GM12878 (cell line): ENCODE data around the gene CXCL8. TPM values are rescaled to one million over a fixed set of nuclear protein-coding genes. Genes with fewer than 3 reads are reported as not detected.

Source experiments
- ATAC-seq: fragments of 200-7000 bp; cut with Tn5 transposase; 3 replicates; pipeline ENCODE4 v1.9.1; 2020; ENCODE audit warnings: mild to moderate bottlenecking, moderate library complexity
- BruUV-seq: library from RNA; stranded (reverse); fragments of 400-500 nt; replicated peaks from 2 replicates; lab custom pipeline; 2021; lab: Mats Ljungman, UMichigan
- CTCF ChIA-PET: fragments of 300-600 bp; sonication (Branson Sonifier 250); formaldehyde crosslinking; extraction: SDS; loops from one replicate; lab custom pipeline; 2021; ENCODE audit warnings: inconsistent platforms; lab: Yijun Ruan, JAX
- POLR2A ChIA-PET: fragments of 350-600 bp; formaldehyde crosslinking; extraction: SDS; loops from one replicate; lab custom pipeline; 2021; ENCODE audit warnings: inconsistent platforms; lab: Charles Lee
- RAD21 ChIA-PET: fragments of 300-600 bp; sonication (Branson Sonifier 250); formaldehyde crosslinking; loops from one replicate; lab custom pipeline; 2023; ENCODE audit warnings: antibody characterized with exemption; ENCODE audit not compliant: unreplicated experiment; lab: Charles Lee
- SMC1A ChIA-PET: fragments of 300-600 bp; sonication (Branson Sonifier 250); formaldehyde crosslinking; loops from one replicate; lab custom pipeline; 2023; ENCODE audit not compliant: unreplicated experiment, uncharacterized antibody; lab: Charles Lee
- DNase-seq: peaks from one replicate; pipeline ENCODE4 v3.0.0-alpha.2; 2011; ENCODE audit warnings: low read depth, low spot score
- FAIRE-seq: peaks from 3 replicates; lab custom pipeline; 2011; peaks lifted over from hg19 to GRCh38; lab: Jason Lieb, UNC
- H2AFZ ChIP-seq: 2 replicates; pipeline ENCODE4 v1.6.0; 2011; ENCODE audit warnings: low read depth, low read length, control low read depth; ENCODE audit not compliant: control insufficient read depth
- H3K27ac ChIP-seq: 2 replicates; pipeline ENCODE4 v1.5.1; 2011; ENCODE audit warnings: control low read depth; ENCODE audit not compliant: control insufficient read depth, insufficient read depth
- H3K27me3 ChIP-seq, 2 experiments: replicated peaks in 1 of 2; 2 replicates each; pipeline versions ENCODE4 v1.6.0 to v1.6.1; 2011; ENCODE audit warnings: low read length in 1 of 2; ENCODE audit not compliant: control insufficient read depth in 2 of 2, insufficient read depth in 2 of 2
- H3K36me3 ChIP-seq, 2 experiments: 2 replicates each; pipeline ENCODE4 v1.5.1; 2011; ENCODE audit warnings: low read length in 1 of 2; ENCODE audit not compliant: control insufficient read depth in 2 of 2, insufficient read depth in 2 of 2
- H3K4me1 ChIP-seq: 2 replicates; pipeline ENCODE4 v1.6.1; 2011; ENCODE audit warnings: mild to moderate bottlenecking, low read length, moderate library complexity, mixed read lengths; ENCODE audit not compliant: control insufficient read depth, insufficient read depth
- H3K4me2 ChIP-seq: 2 replicates; pipeline ENCODE4 v1.6.0; 2011; ENCODE audit warnings: control low read depth; ENCODE audit not compliant: control insufficient read depth, insufficient read depth
- H3K4me3 ChIP-seq: fragments of 200-600 bp; sonication (generic); 2 replicates; pipeline ENCODE4 v1.5.1; 2016
- H3K79me2 ChIP-seq: 2 replicates; pipeline ENCODE4 v1.6.0; 2011; ENCODE audit warnings: low read length; ENCODE audit not compliant: control insufficient read depth, insufficient read depth
- H3K9ac ChIP-seq: 2 replicates; pipeline ENCODE4 v1.8.0; 2011; ENCODE audit warnings: low read length, control low read depth, mixed read lengths; ENCODE audit not compliant: control insufficient read depth, insufficient read depth
- H3K9me3 ChIP-seq: replicated peaks from 3 replicates; pipeline ENCODE4 v1.5.1; 2011; ENCODE audit warnings: mild to moderate bottlenecking, low read length; ENCODE audit not compliant: control insufficient read depth, insufficient read depth
- H4K20me1 ChIP-seq: 2 replicates; pipeline ENCODE4 v1.6.0; 2011; ENCODE audit not compliant: control insufficient read depth, insufficient read depth
- BACH1 ChIP-seq: fragments of 450-650 bp; IDR thresholded peaks from 2 replicates; pipeline ENCODE4 v1.6.1; 2017; ENCODE audit warnings: mild to moderate bottlenecking, borderline replicate concordance
- CBX5 ChIP-seq: sonication (generic); IDR thresholded peaks from 2 replicates; pipeline ENCODE4 v1.6.1; 2016; ENCODE audit warnings: low read depth, moderate library complexity, mild to moderate bottlenecking, inconsistent platforms
- HDGF ChIP-seq: fragments of 450-650 bp; IDR thresholded peaks from 2 replicates; pipeline ENCODE4 v1.6.1; 2016; ENCODE audit warnings: antibody characterized with exemption
- JUNB ChIP-seq: IDR thresholded peaks from 2 replicates; pipeline ENCODE4 v1.6.1; 2016; ENCODE audit warnings: antibody characterized with exemption, mild to moderate bottlenecking
- MXI1 ChIP-seq: fragments of 150-350 bp; IDR thresholded peaks from 2 replicates; pipeline ENCODE4 v1.6.1; 2011; ENCODE audit warnings: low read depth, mild to moderate bottlenecking, inconsistent platforms, low read length, improper control_type of control experiment
- NR2F1 ChIP-seq: fragments of 450-650 bp; conservative IDR thresholded peaks from 2 replicates; pipeline ENCODE4 v1.6.1; 2017; ENCODE audit warnings: mild to moderate bottlenecking
- POLR2AphosphoS2 ChIP-seq: IDR thresholded peaks from 2 replicates; pipeline ENCODE4 v1.6.1; 2011; ENCODE audit warnings: low read depth, mild to moderate bottlenecking, low read length, improper control_type of control experiment, moderate library complexity
- SIN3A ChIP-seq: IDR thresholded peaks from 2 replicates; pipeline ENCODE4 v1.6.1; 2012; ENCODE audit warnings: low read depth, low read length, improper control_type of control experiment
- SREBF1 ChIP-seq: IDR thresholded peaks from 2 replicates; pipeline ENCODE4 v1.6.1; 2012; ENCODE audit warnings: mild to moderate bottlenecking, low read length
- TCF7 ChIP-seq: IDR thresholded peaks from 2 replicates; pipeline ENCODE4 v1.6.1; 2014; ENCODE audit warnings: antibody characterized with exemption, borderline replicate concordance
- WGBS: methylation state at CpG from one replicate; pipeline ENCODE4 v1.1.6; 2016; ENCODE audit warnings: low lambda C conversion rate; ENCODE audit not compliant: insufficient replicate concordance, insufficient coverage; ENCODE audit errors: missing lambda C conversion rate; 5-methylcytosine and 5-hydroxymethylcytosine counted together
- in situ Hi-C: fragments of 300-500 bp; cut with MboI; formaldehyde crosslinking; loops from 9 replicates; pipeline ENCODE4 v1.14.3; 2018; ENCODE audit warnings: mixed read lengths
- intact Hi-C: fragments of 100-400 bp; cut with micrococcal nuclease; formaldehyde crosslinking; loops from one replicate; pipeline ENCODE4 v1.14.2; 2022; ENCODE audit not compliant: unreplicated experiment
- polyA plus RNA-seq, 11 experiments: library from polyadenylated mRNA; depleted of rRNA in 4 of 11; unstranded in 6 of 11; stranded (reverse) in 5 of 11; fragments of >200 nt; fragmentation: Nextera tagmentation in 4 of 11; fragmentation: Illumina TruSeq in 1 of 11; extraction: Ambion mirVana in 4 of 11; extraction: Trizol in 1 of 11; gene quantifications; 1 replicate in 1 of 11; 2 replicates in 10 of 11; pipeline versions ENCODE4 v1.2.1 to v1.2.3, GENCODE V29; 2011 to 2016; ENCODE audit warnings: inconsistent platforms in 2 of 11, missing spikeins in 2 of 11, low read depth in 1 of 11
- total RNA-seq, 4 experiments: library from RNA; depleted of rRNA in 3 of 4; stranded (reverse); fragments of >200 nt in 3 of 4; fragmentation: Illumina TruSeq in 1 of 4; extraction: Trizol in 1 of 4; gene quantifications; 2 replicates each; pipeline versions ENCODE4 v1.2.1 to v1.2.3, GENCODE V29; 2013 to 2021
- TF ChIP-seq, protein P1 (sequence below): fragments of 450-650 bp; formaldehyde crosslinking; IDR thresholded peaks from 2 replicates; pipeline ENCODE4 v1.4.0; 2020; ENCODE audit warnings: mild to moderate bottlenecking, moderate library complexity
- TF ChIP-seq, protein P2 (sequence below): fragments of 450-650 bp; IDR thresholded peaks from 2 replicates; pipeline ENCODE4 v1.6.1; 2017; ENCODE audit warnings: borderline replicate concordance
- TF ChIP-seq, protein P3 (sequence below): fragments of 450-650 bp; formaldehyde crosslinking; IDR thresholded peaks from 2 replicates; pipeline ENCODE4 v1.5.0; 2022; ENCODE audit warnings: mild to moderate bottlenecking, missing genetic modification characterization
- TF ChIP-seq, protein P4 (sequence below): fragments of 450-650 bp; IDR thresholded peaks from 2 replicates; pipeline ENCODE4 v1.6.1; 2017; ENCODE audit warnings: low read depth, mild to moderate bottlenecking, moderate library complexity
- TF ChIP-seq, protein P5 (sequence below): IDR thresholded peaks from 2 replicates; pipeline ENCODE4 v1.6.1; 2011; ENCODE audit warnings: low read depth, mild to moderate bottlenecking, low read length, moderate library complexity, borderline replicate concordance; ENCODE audit errors: extremely low read depth

CXCL8 gene
- total and polyA plus RNA-seq, 10 of the 15 experiments (the other 5 are each of a cell fraction or from before 2014, with no cell fraction given): 0.09 to 0.36 (median 0.19) TPM; not detected in 1

DNA sequence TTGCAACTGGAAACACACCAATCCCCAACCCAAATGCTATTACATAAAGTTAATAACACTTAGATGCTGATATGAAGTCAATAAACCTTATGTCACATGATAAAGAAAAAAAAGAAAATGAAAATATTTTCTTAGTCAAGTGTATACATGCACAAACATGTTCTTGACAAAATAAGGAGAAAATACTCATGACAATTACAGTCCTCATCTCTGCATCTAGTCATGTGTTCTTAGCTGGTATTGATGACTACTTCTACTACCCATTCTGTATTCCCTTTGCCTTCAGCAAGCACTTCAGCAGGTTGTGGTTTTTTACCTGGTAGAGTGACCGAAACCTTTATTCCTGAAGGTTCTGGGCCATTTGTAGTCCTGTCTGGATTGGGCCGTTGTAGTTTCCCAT lies 24.9 kb downstream of the CXCL8 start:
- intact Hi-C loops: no loop called here
- Histone ChIP-seq H3K27ac (no peak overlapping the region), H4K20me1 (no peaks in the 10 kb centered on the region), H3K27me3 (no peaks in the 10 kb centered on the region), H2AFZ (no peak overlapping the region), H3K9ac (no peak overlapping the region), H3K4me1 (no peaks in the 10 kb centered on the region), H3K4me3 (no peak overlapping the region), H3K4me2 (no peak overlapping the region), H3K79me2 (no peaks in the 10 kb centered on the region), H3K9me3 (no peaks in the 10 kb centered on the region; the same call in 2 of the 3 replicates), H3K36me3 (no peaks in the 10 kb centered on the region)
- DNase-seq (no peak), ATAC-seq (no peak), FAIRE-seq (no peak)
- no TSS peak for BruUV-seq
- 18% methylated on average over 2 of the region's 2 CpGs for WGBS
- ChIA-PET RAD21 (no interaction called here), POLR2A (no interaction called here), SMC1A (no interaction called here), CTCF (interaction anchor here (0.9 kb wide), 1 partner anchor 193 kb away, joined by 4 read pairs; no protein-coding TSS in a partner anchor)
- in situ Hi-C loops: no loop called here
- TF ChIP-seq BACH1 (no peak), MXI1 (no peak), CBX5 (no peak), SIN3A (no peak), HDGF (no peak), JUNB (no peak), NR2F1 (no peak), TCF7 (no peak), POLR2AphosphoS2 (no peak), SREBF1 (no peak)
- TF ChIP-seq, protein P1, sequence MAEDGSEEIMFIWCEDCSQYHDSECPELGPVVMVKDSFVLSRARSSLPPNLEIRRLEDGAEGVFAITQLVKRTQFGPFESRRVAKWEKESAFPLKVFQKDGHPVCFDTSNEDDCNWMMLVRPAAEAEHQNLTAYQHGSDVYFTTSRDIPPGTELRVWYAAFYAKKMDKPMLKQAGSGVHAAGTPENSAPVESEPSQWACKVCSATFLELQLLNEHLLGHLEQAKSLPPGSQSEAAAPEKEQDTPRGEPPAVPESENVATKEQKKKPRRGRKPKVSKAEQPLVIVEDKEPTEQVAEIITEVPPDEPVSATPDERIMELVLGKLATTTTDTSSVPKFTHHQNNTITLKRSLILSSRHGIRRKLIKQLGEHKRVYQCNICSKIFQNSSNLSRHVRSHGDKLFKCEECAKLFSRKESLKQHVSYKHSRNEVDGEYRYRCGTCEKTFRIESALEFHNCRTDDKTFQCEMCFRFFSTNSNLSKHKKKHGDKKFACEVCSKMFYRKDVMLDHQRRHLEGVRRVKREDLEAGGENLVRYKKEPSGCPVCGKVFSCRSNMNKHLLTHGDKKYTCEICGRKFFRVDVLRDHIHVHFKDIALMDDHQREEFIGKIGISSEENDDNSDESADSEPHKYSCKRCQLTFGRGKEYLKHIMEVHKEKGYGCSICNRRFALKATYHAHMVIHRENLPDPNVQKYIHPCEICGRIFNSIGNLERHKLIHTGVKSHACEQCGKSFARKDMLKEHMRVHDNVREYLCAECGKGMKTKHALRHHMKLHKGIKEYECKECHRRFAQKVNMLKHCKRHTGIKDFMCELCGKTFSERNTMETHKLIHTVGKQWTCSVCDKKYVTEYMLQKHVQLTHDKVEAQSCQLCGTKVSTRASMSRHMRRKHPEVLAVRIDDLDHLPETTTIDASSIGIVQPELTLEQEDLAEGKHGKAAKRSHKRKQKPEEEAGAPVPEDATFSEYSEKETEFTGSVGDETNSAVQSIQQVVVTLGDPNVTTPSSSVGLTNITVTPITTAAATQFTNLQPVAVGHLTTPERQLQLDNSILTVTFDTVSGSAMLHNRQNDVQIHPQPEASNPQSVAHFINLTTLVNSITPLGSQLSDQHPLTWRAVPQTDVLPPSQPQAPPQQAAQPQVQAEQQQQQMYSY: no peak
- TF ChIP-seq, protein P2, sequence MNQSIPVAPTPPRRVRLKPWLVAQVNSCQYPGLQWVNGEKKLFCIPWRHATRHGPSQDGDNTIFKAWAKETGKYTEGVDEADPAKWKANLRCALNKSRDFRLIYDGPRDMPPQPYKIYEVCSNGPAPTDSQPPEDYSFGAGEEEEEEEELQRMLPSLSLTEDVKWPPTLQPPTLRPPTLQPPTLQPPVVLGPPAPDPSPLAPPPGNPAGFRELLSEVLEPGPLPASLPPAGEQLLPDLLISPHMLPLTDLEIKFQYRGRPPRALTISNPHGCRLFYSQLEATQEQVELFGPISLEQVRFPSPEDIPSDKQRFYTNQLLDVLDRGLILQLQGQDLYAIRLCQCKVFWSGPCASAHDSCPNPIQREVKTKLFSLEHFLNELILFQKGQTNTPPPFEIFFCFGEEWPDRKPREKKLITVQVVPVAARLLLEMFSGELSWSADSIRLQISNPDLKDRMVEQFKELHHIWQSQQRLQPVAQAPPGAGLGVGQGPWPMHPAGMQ: no peak
- TF ChIP-seq, protein P3, sequence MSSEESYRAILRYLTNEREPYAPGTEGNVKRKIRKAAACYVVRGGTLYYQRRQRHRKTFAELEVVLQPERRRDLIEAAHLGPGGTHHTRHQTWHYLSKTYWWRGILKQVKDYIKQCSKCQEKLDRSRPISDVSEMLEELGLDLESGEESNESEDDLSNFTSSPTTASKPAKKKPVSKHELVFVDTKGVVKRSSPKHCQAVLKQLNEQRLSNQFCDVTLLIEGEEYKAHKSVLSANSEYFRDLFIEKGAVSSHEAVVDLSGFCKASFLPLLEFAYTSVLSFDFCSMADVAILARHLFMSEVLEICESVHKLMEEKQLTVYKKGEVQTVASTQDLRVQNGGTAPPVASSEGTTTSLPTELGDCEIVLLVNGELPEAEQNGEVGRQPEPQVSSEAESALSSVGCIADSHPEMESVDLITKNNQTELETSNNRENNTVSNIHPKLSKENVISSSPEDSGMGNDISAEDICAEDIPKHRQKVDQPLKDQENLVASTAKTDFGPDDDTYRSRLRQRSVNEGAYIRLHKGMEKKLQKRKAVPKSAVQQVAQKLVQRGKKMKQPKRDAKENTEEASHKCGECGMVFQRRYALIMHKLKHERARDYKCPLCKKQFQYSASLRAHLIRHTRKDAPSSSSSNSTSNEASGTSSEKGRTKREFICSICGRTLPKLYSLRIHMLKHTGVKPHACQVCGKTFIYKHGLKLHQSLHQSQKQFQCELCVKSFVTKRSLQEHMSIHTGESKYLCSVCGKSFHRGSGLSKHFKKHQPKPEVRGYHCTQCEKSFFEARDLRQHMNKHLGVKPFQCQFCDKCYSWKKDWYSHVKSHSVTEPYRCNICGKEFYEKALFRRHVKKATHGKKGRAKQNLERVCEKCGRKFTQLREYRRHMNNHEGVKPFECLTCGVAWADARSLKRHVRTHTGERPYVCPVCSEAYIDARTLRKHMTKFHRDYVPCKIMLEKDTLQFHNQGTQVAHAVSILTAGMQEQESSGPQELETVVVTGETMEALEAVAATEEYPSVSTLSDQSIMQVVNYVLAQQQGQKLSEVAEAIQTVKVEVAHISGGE (CRISPR knock-in tag): no peak
- TF ChIP-seq, protein P4, sequence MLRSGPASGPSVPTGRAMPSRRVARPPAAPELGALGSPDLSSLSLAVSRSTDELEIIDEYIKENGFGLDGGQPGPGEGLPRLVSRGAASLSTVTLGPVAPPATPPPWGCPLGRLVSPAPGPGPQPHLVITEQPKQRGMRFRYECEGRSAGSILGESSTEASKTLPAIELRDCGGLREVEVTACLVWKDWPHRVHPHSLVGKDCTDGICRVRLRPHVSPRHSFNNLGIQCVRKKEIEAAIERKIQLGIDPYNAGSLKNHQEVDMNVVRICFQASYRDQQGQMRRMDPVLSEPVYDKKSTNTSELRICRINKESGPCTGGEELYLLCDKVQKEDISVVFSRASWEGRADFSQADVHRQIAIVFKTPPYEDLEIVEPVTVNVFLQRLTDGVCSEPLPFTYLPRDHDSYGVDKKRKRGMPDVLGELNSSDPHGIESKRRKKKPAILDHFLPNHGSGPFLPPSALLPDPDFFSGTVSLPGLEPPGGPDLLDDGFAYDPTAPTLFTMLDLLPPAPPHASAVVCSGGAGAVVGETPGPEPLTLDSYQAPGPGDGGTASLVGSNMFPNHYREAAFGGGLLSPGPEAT: no peak
- TF ChIP-seq, protein P5, sequence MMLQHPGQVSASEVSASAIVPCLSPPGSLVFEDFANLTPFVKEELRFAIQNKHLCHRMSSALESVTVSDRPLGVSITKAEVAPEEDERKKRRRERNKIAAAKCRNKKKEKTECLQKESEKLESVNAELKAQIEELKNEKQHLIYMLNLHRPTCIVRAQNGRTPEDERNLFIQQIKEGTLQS: no peak
